Cerebellar cortex (tissue), 1 donor: ENCODE results near the gene CECR2.

Source experiments
- DNase-seq: peaks from one replicate; pipeline ENCODE4 v3.0.0-alpha.2; 2015; ENCODE audit warnings: low spot score

The CECR2 gene

DNA sequence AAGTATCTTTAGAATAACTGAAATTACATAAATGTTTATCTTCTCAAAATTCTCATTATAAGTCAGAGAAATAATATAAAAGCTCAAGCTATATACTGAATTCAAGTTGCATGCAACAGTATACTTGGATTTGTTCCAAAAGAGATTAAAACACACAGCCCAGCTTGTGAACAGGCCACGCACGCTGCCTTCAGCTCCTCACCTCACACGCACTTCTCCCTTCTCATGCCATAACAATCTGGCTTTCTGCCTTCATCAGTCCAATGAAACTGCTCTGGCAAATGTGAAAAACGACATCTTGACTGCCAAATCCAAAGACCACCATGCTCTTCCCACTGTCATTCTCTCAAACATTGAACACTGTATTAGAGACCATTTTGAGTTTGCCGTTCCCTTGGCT is 237.2 kb downstream of the CECR2 start:
- DNase-seq = peak; percentile 21
